Measurements from ENCODE around the gene VARS1. TPM values are rescaled to one million over a fixed set of nuclear protein-coding genes. Genes with fewer than 3 reads are reported as not detected.

Gene VARS1
- total and polyA plus RNA-seq, 10 donors = 31.1 to 97.3 (median 49.4) TPM

GRCh38 chr6:31779908-31780307 lies 15.6 kb downstream of the VARS1 start:
- peaks cover 9 to 30% (median 16%) of the 10 kb centered on the region in 6 donors for H3K4me1 ChIP-seq
- no peak overlapping the region for H3K4me3 ChIP-seq
- no peaks in the 10 kb centered on the region for H3K27me3 ChIP-seq (replicated peaks in 1 of 7)
- peaks cover 0 to 74% (median 67%) of the 10 kb centered on the region in 6 donors for H3K36me3 ChIP-seq
- TF ChIP-seq CTCF (IDR thresholded peaks at IDR 0.05 in 8 of 11, conservative IDR thresholded peaks at IDR 0.05 in 3 of 11) (no peak), POLR2A (IDR thresholded peaks at IDR 0.05) (no peak), POLR2AphosphoS5 (IDR thresholded peaks at IDR 0.05) (no peak)
- intact Hi-C loops (cut with DNase I; ENCODE audit: low total_unique reads) = no loop called here
- 92 to 99% (median 97%) methylated on average over 5 to 10 of the region's 10 CpGs for WGBS, 5 donors
- no peaks in the 10 kb centered on the region for H3K9me3 ChIP-seq
- no peak for DNase-seq
- H3K27ac ChIP-seq = no peak overlapping the region

- no peak for TF ChIP-seq POLR2AphosphoS5 (IDR thresholded peaks at IDR 0.05)
- TF ChIP-seq CTCF (IDR thresholded peaks at IDR 0.05 in 8 of 11, conservative IDR thresholded peaks at IDR 0.05 in 3 of 11) = no peak
- no peak for TF ChIP-seq POLR2A (IDR thresholded peaks at IDR 0.05)
- no peak for DNase-seq
- Histone ChIP-seq H3K27me3 (replicated peaks in 1 of 7) (no peaks in the 10 kb centered on the region), H3K9me3 (no peaks in the 10 kb centered on the region), H3K4me1 (peaks cover 9 to 30% (median 16%) of the 10 kb centered on the region in 6 donors), H3K4me3 (no peak overlapping the region), H3K36me3 (peaks cover 0 to 68% (median 61%) of the 10 kb centered on the region in 6 donors), H3K27ac (no peak overlapping the region)
- intact Hi-C loops (cut with DNase I; ENCODE audit: low total_unique reads) = no loop called here
- WGBS, 5 donors = 94 to 97% (median 95%) methylated on average over 23 to 43 of the region's 43 CpGs
These were observed 16.3 kb downstream of the VARS1 start for GRCh38 chr6:31778999-31779885.

GRCh38 chr6:31778193-31778592 lies 17.4 kb downstream of the VARS1 start:
- H3K27me3 ChIP-seq (replicated peaks in 1 of 7) = no peaks in the 10 kb centered on the region
- TF ChIP-seq POLR2A (IDR thresholded peaks at IDR 0.05) = no peak
- TF ChIP-seq CTCF (IDR thresholded peaks at IDR 0.05 in 8 of 11, conservative IDR thresholded peaks at IDR 0.05 in 3 of 11) = no peak
- TF ChIP-seq POLR2AphosphoS5 (IDR thresholded peaks at IDR 0.05) = no peak
- H3K9me3 ChIP-seq = no peaks in the 10 kb centered on the region
- peaks cover 9 to 33% (median 16%) of the 10 kb centered on the region in 6 donors for H3K4me1 ChIP-seq
- H3K27ac ChIP-seq = peak overlapping the region in 1 of 8 donors; percentile 80
- H3K4me3 ChIP-seq = no peak overlapping the region
- intact Hi-C loops (cut with DNase I; ENCODE audit: low total_unique reads) = no loop called here
- no peak for DNase-seq
- WGBS, 5 donors = 93 to 99% (median 96%) methylated on average over 5 of the region's 5 CpGs
- H3K36me3 ChIP-seq = peaks cover 0 to 57% (median 52%) of the 10 kb centered on the region in 6 donors

- Histone ChIP-seq H3K36me3 (peaks cover 0 to 52% (median 46%) of the 10 kb centered on the region in 6 donors), H3K27ac (peak overlapping the region in 4 of 8 donors; percentile 20 to 80 (median 56)), H3K4me1 (peaks cover 9 to 38% (median 21%) of the 10 kb centered on the region in 6 donors), H3K4me3 (no peak overlapping the region), H3K27me3 (replicated peaks in 1 of 7) (no peaks in the 10 kb centered on the region), H3K9me3 (no peaks in the 10 kb centered on the region)
- intact Hi-C loops (cut with DNase I; ENCODE audit: low total_unique reads) = no loop called here
- 87 to 94% (median 88%) methylated on average over 5 of the region's 5 CpGs for WGBS, 5 donors
- DNase-seq = peak; percentile 36
- TF ChIP-seq CTCF (IDR thresholded peaks at IDR 0.05 in 8 of 11, conservative IDR thresholded peaks at IDR 0.05 in 3 of 11) = no peak
- TF ChIP-seq POLR2AphosphoS5 (IDR thresholded peaks at IDR 0.05) = no peak
- TF ChIP-seq POLR2A (IDR thresholded peaks at IDR 0.05) = no peak
These were observed 17.9 kb downstream of the VARS1 start for GRCh38 chr6:31777667-31778050.
